ENCODE data around the gene RGS19.

Gene RGS19

DNA sequence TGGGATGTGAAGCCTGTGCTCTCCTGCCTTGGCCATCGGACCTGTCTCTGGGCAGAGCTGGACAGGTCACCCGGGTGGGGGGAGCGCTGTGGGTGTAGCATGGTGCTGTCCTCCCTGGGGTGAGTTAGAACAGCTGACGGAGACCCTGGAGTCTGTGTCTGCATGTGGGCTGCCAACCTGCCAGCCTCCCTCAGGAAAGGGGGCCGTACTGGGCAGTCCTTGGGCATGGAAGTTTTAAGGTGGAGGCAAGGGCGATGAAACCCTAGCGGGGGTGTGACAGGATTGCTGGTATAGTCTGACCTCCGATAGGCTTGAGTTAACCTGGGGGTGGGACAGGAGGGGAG lies 32.3 kb downstream of the RGS19 start:
- DNase-seq, result no peak

DNA sequence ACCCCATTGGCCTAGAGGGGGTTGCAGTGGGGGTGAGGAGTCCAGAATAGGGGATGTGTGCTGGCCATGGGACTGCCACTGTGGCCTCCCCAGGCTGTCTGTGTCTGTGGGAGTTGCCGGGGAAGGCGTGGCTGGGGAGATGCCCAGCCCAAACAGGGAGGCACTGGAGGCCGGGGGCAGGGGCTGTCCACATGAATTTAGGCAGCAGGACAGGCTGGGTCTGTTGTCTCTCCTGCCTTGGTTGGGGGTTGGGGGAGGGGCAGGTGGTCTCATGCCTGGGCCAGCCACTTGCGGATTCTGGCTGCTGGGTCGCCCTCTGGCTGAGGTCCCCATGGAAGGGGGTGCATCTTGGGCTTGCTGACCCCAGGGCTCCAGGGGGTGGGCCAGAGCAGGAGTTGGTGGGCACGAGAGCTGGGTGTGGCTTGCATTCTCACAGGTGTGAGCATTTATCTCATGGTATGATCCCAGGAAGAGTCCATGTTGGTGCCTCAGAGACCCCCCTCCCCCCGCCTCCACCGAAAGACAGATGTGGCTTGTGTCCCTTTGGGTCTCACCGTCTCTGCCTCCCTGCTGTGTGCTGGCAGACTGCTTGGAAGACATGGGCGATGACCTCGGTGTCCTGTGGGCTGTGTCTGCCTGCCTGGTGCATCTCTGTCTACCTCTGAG lies 33.8 kb downstream of the RGS19 start:
- no peak for DNase-seq

DNA sequence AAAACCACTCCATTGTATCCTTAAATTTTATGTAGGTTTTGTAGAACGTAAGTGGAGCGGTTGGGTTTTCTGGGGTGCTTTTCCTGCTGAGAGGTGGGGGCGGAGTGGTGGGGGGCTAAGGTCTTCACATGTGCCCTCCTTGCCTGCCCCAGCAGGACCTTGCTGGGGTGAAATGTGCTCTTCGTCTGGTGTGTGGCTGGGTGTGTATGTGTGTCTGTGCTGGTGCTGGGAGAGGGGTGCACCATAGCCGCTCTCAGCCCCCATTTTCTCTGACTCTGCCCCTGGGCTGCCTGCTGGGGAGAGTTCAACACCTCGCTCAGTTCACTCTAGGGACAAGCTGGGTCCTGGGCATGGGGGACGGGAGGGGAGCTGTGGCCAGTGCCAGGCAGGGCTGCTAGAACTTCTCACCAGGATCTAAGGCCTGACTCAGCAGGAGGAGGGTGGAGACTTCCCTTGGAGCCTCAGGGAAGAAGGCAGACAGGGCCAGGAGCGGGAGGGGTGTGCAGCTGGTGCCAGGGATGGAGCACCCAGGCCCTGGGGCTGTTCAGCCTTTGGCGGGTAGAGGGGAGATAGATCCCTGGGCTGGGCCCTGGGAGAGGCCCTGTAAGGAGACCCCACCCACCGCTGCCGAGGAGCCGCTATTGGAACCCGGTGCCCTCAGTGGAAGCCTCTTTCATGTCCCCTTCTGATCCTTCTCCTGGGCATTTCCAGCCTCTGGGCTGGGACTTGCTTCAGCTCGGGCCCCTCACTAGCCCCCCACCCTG lies 34.7 kb downstream of the RGS19 start:
- DNase-seq, result peak; percentile 24

DNA sequence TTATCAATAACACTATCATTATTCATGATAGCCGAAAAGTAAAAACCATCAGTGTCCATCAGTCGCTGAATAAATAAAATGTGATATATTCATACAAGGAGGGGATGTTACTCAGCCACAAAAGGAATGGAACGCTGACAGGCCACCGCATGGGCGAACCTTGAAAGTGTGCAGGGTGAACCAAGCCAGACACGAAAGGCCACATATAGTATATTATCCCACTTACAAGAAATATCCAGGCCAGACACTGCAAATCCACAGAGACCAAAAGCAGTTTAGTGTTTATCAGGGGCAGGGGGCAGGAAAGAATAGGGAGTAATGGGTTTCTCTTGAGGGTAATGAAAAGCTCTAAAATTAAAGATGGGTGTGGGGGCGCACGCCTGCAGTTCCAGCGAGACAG lies 35.5 kb downstream of the RGS19 start:
- no peak for DNase-seq

DNA sequence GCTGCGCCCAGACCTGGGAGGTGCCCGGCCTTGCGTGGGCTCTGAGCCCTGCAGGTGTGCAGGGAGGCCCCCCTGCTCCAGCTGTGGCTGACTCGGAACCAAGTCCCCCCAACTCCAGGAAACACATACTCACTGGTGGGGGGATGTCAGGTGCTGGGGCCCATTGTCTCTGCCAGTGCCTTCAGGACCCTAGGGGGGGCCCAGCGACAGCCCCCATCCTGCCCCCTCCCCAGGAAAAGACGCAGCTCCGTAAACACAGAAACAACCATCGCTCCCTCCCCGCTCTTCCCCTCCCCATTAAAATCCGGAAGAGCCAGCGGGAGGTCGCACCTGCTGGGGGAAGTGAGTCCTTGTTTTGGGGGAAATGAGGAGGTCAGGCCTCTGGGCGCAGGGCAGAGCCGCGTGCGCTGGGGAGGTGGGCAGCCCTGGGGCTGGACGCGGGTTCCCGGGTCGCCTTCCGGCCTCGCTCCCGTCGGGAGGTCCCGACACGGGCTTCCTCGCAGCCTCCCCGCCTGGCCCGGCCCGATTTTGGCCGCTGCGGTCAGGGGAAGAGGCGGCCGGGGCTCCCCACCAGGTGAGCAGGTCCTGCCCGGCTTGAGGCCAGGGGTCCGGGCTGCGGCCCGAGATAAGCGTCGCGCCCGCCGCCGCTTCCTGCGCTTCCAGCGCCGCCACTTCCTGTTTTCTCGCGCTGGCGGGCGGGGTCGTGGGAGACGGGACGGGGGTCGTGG lies 37.1 kb downstream of the RGS19 start:
- no peak for DNase-seq

DNA sequence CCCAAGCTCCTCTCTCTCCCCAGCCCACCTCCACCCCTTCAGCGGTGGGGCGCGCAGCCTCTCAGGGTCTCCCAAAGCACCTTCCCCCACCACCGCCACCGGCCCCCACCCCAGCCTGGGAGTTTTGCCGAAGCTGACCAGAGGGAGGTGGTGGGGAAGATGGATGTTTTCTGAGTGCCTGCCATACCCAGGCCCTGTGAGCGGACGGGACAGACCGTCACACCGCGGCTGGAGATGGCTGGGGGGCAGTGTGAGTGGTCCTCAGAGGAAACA lies 37.6 kb downstream of the RGS19 start:
- no peak for DNase-seq

DNA sequence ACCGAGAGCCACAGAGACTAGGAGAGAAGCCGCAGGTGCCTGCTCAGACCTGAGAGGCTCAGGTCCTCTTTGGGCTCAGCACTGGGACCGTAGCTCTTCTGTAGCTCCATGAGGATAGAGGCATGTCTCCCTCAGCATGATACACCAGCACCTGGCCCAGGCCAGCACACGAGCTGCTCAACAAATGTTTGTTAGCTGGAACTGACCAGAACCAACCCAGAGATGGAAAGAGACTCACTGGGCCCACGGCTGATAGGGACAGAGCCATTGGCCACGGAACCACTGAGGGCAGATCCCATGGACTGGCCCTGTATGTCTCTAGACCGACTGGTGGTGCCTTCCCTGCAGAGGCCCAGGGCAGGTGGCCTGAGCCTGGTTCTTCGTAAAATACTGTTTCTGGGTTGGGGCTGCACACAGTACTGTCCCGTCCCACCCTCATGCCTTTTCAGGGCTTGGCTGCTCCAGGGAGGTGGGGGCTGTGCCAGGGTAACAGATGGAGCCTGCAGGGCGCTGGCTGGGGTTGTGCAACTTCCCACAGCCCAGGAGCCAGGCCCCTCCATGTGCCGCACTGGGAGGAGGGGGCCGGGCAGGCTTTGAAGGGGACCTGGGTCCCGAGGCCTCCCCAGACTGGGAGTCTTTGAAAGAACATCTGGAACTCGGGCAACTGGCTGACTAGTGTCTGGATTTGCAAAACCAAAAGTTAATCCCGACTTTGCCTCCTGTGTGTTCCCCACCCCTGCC lies 38.1 kb downstream of the RGS19 start:
- no peak for DNase-seq

DNA sequence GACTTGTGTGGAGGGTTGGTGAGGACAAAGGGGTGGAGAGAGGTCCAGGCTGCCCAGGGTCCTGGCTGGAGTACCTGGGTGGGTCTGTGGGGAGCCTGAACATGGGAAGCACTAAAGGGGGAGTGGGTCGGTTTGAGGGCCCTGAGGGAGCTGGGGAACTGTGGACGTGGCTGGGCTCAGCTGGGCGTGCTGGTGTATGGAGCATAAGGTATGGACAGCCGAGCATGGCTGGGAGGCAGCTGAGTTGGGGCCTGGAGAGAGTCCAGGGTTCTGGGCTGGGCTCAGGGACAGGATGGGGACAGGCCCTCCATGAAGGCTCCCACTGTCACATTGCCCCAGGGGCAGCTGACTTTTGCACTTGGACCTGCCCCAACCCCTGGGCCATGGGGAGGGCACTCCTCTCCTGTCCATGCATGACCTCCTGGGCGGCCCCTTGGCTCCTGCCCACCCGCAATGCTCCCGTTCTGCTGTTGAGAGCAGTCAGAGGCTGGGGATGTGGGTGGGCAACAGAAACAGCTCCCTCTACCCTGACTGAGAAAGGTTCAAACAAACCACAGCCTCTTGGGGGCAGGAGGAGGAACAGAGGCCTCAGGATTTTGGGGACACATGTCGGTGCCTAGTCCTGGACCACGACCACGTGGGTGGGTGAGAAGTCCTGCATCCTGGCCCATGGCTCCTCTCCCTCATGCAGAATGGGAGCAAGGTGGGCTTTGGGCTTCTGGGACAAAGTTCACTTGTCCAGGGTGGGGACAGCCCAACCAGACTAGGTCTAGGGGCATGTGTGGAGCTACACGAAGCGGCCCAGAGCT lies 38.9 kb downstream of the RGS19 start:
- no peak for DNase-seq

DNA sequence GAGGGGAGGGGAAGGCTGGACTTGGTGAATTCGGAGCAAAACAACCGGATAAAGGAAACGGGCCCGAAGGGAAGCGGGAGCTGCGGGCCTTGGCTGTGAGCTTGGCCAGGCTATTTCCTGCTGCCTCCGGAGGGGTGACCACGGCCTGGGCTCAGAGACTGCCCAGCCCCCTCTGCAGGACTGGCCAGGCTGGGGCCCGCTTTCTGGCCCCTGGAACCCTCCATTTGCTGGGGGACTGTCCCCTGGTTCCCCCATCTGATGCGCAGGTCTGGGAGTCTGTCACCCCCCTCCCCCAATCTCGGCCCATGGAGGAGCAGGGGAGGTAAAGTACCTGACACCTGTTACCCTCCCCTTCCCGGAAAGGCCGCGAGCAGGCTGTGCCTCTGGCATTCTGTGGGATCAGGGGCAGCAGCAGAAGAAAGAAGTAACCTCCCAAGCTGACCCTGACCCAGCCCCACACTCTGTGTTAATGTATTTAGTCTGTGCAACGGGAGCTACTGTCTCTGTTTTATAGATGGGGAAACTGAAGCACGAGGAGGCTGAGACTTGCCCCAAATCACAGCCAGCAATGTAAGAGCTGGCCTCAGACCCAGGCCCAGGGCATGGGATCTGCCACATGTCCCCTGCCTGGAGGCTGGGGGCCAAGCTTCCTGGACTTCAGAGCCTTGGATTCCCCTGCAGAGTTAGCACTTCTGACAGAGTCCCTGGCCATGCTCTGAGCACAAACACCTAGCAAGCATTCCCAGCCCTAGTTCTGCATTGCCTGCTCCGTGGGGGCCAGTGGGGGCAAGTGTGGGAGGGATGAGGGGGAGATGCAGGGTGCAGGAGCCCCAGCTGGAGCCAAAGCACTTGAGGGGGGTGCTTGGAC lies 39.8 kb downstream of the RGS19 start:
- no peak for DNase-seq

DNA sequence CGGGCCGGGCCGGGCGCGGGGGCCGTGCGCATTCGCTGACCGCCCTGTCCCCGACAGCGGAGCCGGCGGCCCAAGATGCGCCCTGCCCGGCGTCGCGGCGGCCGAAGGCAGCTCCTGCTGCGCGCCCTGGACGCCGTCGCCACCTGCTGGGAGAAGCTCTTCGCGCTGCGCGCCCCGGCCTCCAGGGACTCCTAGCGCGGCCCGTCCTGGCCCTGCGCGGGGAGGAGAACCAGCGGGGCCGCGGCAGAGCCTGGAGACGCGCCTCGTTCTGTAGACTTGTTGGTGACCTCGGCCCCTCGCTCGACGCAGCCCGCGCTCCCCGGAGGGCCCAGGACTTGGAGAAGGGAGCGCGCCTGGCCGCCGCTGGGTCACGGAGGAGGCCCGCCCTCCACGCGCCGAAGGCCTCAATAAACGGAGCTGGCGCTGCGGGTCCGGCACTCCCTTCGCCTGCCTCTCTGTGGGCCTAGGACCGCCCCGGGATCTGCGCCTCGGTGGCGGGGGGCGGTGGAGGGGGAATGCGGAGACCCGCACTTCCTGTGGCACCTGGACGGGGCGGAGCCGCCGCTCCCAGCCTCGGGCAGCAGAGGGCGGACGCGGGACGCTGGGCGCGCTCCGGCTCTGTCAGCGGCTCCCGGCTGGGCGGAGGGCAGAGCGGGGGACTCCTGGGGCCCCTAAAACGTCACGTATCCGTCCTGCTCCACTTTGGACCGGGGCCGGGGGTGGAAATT lies 40.6 kb downstream of the RGS19 start:
- peak; percentile 36 for DNase-seq

DNA sequence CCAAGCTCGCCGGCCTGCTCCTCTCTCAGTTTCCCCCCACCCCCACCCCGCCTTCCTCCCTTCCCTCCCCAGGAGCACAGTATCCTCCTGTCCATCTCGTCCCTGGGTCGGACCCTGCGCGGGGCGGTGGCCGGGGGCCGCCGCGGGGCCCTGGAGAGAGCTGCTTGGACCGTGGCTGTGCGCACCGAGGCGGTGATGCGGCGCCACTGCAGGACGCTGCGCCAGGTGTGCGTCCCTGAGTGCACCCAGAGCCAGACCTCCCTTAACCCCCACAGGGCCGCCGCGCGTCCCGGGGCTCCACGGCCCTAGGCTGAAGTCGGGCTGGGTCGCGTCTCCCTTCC lies 41.1 kb downstream of the RGS19 start:
- DNase-seq, result no peak

DNA sequence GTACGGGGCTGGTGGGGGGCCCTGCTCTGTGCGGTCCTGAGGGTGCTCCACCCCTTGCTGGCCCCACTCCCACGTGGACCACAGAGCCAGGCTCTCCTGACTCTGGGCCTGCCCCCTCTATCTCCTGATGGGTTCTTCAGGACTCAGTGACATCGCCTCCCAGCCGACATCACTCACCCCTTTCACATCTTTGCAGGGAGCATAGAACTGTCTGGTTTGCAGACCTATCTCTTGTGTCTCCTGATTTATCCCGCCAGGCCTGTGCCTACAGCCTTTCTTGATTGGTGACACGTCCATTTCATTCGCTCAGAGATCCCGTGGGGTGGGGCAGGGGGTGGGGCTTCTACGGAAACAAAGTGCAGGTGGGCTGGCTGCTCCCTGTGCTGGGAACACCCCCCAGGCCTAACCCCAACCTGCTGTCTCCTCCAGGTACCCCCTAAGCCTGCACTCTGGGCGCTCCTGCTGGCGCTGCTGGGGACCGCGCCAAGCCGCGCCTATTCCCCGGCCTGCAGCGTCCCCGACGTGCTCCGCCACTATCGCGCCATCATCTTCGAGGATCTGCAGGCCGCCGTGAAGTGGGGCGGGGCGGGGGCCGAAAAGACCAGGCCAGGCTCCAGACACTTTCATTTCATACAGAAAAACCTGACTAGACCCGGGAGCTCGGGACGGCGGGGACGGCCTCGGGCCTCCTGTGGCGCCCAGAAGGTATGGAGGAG lies 41.7 kb downstream of the RGS19 start:
- DNase-seq, result no peak

DNA sequence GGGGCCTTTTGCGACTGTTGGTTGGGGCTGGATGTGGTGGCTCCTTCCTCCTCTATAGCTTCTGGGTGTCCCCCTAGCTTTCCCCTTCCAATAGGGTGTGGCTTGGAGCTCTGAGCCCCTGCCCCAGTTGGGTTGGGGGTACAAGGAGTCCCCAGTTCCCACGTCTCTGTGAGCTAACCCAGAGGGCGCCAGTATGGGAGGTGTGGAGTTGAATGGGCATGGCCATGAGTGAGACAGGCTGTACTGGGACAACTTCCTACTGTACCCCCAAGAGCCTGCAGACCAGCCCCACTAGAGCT lies 42.2 kb downstream of the RGS19 start:
- DNase-seq, result no peak

DNA sequence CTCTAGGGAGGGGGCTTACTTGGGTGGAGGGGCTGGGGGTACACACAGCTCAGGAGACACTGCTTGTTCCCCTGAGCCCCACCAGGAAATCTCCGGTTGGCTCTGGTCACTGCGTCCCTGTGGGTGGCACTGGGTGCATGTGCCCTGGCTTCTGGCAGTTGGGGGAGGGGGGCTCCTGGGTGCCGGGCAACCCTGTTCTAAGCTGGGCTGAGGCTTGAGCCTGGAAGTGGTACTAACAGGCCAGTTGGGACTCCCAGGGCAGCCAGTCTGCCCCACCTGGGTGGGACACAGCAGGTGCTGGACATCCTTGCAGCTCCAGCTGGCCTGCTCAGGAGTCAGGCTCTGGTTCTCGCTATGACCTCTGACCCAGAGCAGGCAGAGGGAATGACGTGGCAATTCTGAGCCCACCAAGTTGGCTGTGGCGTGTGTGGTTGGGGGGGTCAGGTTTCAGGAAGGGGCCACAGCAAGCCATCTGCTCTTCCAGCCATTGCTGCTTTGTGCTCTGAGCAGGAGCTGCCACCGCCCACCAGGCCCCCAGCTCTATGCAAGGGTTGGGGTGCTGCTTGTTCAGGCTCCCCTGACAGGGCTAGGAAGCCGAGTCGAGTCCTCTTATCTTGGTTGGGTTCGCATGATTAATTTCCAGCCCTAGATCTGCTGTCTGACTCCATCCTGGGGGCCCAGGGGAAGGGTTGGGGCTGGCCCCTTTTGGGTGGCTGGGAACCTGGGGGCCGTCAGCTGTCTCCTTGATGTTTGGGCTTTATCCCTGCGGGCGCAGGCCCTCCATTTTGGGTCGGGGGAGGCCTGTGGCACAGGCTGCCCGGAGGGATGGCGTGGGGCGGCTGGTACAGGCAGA lies 42.7 kb downstream of the RGS19 start:
- DNase-seq, result no peak

DNA sequence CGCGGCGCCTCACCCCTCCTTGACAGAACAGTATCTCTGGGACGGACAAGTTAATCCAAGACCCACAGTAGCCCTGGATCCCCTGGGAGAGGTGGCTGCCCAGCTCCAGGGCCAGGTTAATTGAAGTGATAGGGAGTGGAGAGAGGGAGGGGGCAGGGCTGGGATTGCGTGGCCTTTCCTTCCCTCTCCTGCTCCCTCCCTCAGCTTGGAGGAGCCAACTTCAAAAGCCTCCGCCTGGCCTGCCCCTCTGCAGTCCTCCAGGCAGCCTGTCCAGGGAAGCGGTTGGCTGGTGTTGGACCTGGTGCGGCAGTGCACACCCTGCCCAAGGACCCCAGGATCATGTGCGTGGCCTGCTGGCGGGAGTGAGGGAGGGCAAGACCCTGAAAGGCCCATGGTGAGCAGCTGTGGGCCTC lies 43.4 kb downstream of the RGS19 start, which contains the start of gene C20orf204:
TSS of gene C20orf204 (plus strand) at position 250 of the 413 bp plus-strand sequence. CDS start at position 392, 142 bp downstream.
- no peak for DNase-seq

DNA sequence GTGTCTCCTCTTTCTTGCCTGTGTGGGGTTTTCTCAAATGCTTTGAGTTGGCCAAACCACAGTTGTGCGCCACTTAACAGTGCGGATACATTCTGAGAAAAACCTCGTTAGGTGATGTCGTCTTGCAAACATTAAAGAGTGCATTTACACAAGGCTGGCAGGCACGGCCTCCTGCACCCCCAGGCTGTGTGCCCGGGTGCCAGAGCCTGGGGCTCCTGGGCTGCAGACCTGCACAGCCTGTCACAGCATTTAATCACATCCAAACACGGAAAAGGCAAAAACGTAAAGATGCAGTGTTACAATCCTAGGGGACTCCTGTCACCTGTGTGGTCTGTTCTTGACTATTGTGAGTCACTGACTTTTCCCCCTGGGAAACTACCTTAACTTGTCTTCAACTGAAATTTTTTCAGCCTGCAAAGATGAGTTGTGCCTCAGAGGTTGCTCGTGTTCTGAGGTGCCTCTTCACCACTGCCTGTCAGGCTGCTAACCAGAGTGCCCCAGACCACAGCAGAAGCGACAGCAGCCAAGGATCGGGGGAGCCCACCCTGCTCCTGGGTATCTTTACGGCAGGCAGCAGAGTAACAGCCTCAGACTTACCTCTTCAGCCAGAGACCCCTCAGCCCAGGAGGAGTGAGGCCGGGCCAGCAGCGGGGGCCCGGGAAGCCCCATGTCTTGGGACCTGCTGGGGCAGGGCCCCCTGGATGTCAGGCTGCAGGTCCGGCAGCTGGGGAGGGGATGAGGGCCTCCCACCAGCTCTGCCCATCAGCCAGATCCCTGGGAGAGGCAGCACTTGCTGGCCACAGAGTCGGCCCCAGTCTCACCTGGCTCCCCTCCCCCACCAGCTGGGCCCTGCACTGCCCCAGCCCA lies 44.0 kb downstream of the RGS19 start:
- no peak for DNase-seq

DNA sequence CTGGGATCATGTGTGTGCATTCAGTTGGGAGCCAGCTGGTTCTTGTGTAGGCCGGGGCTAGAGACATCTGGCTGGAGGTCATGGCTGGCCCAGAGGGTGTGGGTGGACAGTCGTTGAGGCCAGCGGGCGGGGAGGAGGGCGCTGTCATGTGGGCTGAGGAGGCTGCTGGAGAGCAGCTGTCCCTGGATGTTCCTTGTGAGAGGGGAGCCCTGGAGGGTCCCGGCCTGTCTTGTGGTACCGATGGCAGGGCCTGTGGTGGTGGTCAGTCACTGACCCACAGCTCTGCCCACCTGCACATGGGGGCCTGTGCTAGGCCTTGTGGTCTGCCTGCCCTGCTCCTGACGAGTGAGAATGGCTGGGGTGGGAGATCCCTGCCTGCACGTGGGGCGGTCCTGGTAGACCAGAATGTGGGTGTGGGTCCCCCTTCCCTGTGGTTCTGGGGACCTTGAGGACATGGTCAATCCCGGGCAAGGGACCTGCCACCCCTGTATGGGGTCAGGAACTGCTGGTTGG lies 45.3 kb downstream of the RGS19 start:
- no peak for DNase-seq
